NCI-H524 treated with DMSO at 0.1 percent for 48 hours (cell line): Measurements from ENCODE around the gene VRK1.

ENCODE experiments used
- DNase-seq: peaks from one replicate; lab custom pipeline; 2025; lab: John Stamatoyannopoulos, UW

The VRK1 gene

GRCh38 chr14:96826818-96827217, 29.6 kb downstream of the VRK1 start:
- no peak for DNase-seq

- DNase-seq = no peak
These were observed 30.1 kb downstream of the VRK1 start for GRCh38 chr14:96827290-96827689.

- DNase-seq = no peak
These were observed 32.6 kb downstream of the VRK1 start for GRCh38 chr14:96829791-96830190.

GRCh38 chr14:96830946-96831345, 33.8 kb downstream of the VRK1 start:
- no peak for DNase-seq

GRCh38 chr14:96832351-96832750, 35.2 kb downstream of the VRK1 start:
- DNase-seq = no peak

GRCh38 chr14:96838449-96838848, 41.3 kb downstream of the VRK1 start:
- DNase-seq = no peak

- DNase-seq = no peak
These were observed 42.1 kb downstream of the VRK1 start for GRCh38 chr14:96839251-96839650.

GRCh38 chr14:96843137-96843536, 46.0 kb downstream of the VRK1 start:
- DNase-seq = no peak

GRCh38 chr14:96844857-96845570, 47.8 kb downstream of the VRK1 start:
- no peak for DNase-seq

GRCh38 chr14:96847451-96847850, 50.3 kb downstream of the VRK1 start:
- no peak for DNase-seq

GRCh38 chr14:96848011-96848410, 50.8 kb downstream of the VRK1 start:
- DNase-seq = no peak

GRCh38 chr14:96849733-96850132, 52.6 kb downstream of the VRK1 start:
- DNase-seq = no peak

- no peak for DNase-seq
These were observed 54.7 kb downstream of the VRK1 start for GRCh38 chr14:96851694-96852381.

GRCh38 chr14:96852823-96853422, 55.7 kb downstream of the VRK1 start:
- peak; percentile 7 for DNase-seq

- no peak for DNase-seq
These were observed 61.5 kb downstream of the VRK1 start for GRCh38 chr14:96858643-96859042.

GRCh38 chr14:96861568-96862310, 64.6 kb downstream of the VRK1 start:
- no peak for DNase-seq

- no peak for DNase-seq
These were observed 66.3 kb downstream of the VRK1 start for GRCh38 chr14:96863327-96863985.

GRCh38 chr14:96863986-96864330, 66.8 kb downstream of the VRK1 start:
- no peak for DNase-seq

- DNase-seq = no peak
These were observed 70.5 kb downstream of the VRK1 start for GRCh38 chr14:96867634-96868033.

- DNase-seq = no peak
These were observed 76.9 kb downstream of the VRK1 start for GRCh38 chr14:96874127-96874526.

GRCh38 chr14:96876747-96877146, 79.6 kb downstream of the VRK1 start:
- DNase-seq = no peak

GRCh38 chr14:96881713-96882112, 84.5 kb downstream of the VRK1 start:
- DNase-seq = no peak
